GM19324 (cell line): Measurements from ENCODE around the gene ATP8A2.
"Not testable (repeated sequence)": the region's sequence is repeated elsewhere in the genome, so short reads cannot be mapped to it uniquely, and the experiment has no call there.

Experiments used
- ATAC-seq: cut with Tn5 transposase; IDR thresholded peaks from one replicate; pipeline ENCODE4 v1.9.1; 2021; ENCODE audit warnings: mild to moderate bottlenecking, moderate library complexity; ENCODE audit not compliant: unreplicated experiment, low FRiP score

The ATP8A2 gene

GRCh38 chr13:25371875-25372283 lies at the start of gene ATP8A2:
TSS of gene ATP8A2 (plus strand) at chr13:25371974. CDS start at chr13:25372213, 239 bp downstream.
- no peak for ATAC-seq

GRCh38 chr13:25324100-25324499 lies 47.7 kb upstream of the ATP8A2 start:
- ATAC-seq = no peak

GRCh38 chr13:25329706-25330105 lies 42.1 kb upstream of the ATP8A2 start:
- no peak for ATAC-seq

GRCh38 chr13:25330541-25330940 lies 41.2 kb upstream of the ATP8A2 start:
- no peak for ATAC-seq

GRCh38 chr13:25335856-25336255 lies 35.9 kb upstream of the ATP8A2 start:
- no peak for ATAC-seq

GRCh38 chr13:25345576-25345975 lies 26.2 kb upstream of the ATP8A2 start:
- ATAC-seq = no peak

- ATAC-seq = no peak
Observed at GRCh38 chr13:25347151-25347550, 24.6 kb upstream of the ATP8A2 start.

- no peak for ATAC-seq
Observed at GRCh38 chr13:25351404-25351803, 20.4 kb upstream of the ATP8A2 start.

- ATAC-seq = no peak
Observed at GRCh38 chr13:25352230-25352629, 19.5 kb upstream of the ATP8A2 start.

GRCh38 chr13:25352806-25353205 lies 19.0 kb upstream of the ATP8A2 start:
- ATAC-seq = no peak

- ATAC-seq = no peak
Observed at GRCh38 chr13:25353344-25353743, 18.4 kb upstream of the ATP8A2 start.

GRCh38 chr13:25354377-25354776 lies 17.4 kb upstream of the ATP8A2 start:
- no peak for ATAC-seq

GRCh38 chr13:25360443-25360842 lies 11.3 kb upstream of the ATP8A2 start:
- ATAC-seq = not testable (repeated sequence)

- no peak for ATAC-seq
Observed at GRCh38 chr13:25365720-25366235, 6.0 kb upstream of the ATP8A2 start.

- ATAC-seq = no peak
Observed at GRCh38 chr13:25371158-25371874, 458 bp upstream of the ATP8A2 start.

GRCh38 chr13:25372284-25373081 lies 709 bp downstream of the ATP8A2 start:
- no peak for ATAC-seq

- ATAC-seq = peak; percentile 46
Observed at GRCh38 chr13:25375727-25376358, 4.1 kb downstream of the ATP8A2 start.

GRCh38 chr13:25377244-25377962 lies 5.6 kb downstream of the ATP8A2 start:
- ATAC-seq = no peak

GRCh38 chr13:25378528-25378927 lies 6.8 kb downstream of the ATP8A2 start:
- ATAC-seq = no peak

GRCh38 chr13:25379011-25379410 lies 7.2 kb downstream of the ATP8A2 start:
- no peak for ATAC-seq
